Transverse colon (tissue), 4 donors: ENCODE measurements around the gene SYNE1.

Experiments used
- EP300 ChIP-seq: sonication (generic); formaldehyde crosslinking; IDR thresholded peaks from one replicate; pipeline ENCODE4 v1.6.1; 2017; ENCODE audit warnings: antibody characterized with exemption, low read depth
- POLR2A ChIP-seq: fragments of 450-650 bp; IDR thresholded peaks from one replicate; pipeline ENCODE4 v1.6.1; 2016; ENCODE audit warnings: antibody characterized with exemption, mild to moderate bottlenecking, moderate library complexity
- POLR2AphosphoS5 ChIP-seq, 3 donors: sonication (generic); formaldehyde crosslinking; IDR thresholded peaks; one replicate each; pipeline ENCODE4 v1.6.1; 2016; ENCODE audit warnings: antibody characterized with exemption in 3 of 3
- TF ChIP-seq, protein P1 (sequence below), 5 experiments: fragments of 200-600 bp in 3 of 5; fragments of 450-650 bp in 2 of 5; sonication (generic) in 3 of 5; IDR thresholded peaks; 1 replicate in 2 of 5; 2 replicates in 3 of 5; pipeline ENCODE4 v1.5.1; 2016 to 2017; ENCODE audit warnings: antibody characterized with exemption in 5 of 5, inconsistent platforms in 3 of 5, mild to moderate bottlenecking in 2 of 5, moderate library complexity in 1 of 5

DNA sequence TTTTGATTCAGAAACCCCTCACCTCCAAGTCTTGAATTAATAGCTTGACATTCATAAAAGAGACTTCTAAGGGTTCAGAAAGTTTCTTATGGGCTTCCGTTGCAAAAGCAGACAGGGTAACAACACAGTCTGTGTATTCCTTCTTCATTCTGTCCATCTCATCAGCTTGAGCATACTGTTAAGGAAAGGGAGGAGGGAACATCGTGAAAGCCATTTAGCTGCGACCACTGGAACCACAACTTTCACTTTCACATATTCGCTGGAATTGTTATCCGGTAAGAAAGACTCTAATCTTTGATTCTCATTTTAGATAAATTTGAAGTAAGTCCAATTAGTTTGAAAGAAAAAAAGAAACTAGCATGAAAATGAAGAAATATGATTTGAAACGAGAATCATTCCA lies 174.4 kb downstream of the SYNE1 start:
- TF ChIP-seq, protein P1, sequence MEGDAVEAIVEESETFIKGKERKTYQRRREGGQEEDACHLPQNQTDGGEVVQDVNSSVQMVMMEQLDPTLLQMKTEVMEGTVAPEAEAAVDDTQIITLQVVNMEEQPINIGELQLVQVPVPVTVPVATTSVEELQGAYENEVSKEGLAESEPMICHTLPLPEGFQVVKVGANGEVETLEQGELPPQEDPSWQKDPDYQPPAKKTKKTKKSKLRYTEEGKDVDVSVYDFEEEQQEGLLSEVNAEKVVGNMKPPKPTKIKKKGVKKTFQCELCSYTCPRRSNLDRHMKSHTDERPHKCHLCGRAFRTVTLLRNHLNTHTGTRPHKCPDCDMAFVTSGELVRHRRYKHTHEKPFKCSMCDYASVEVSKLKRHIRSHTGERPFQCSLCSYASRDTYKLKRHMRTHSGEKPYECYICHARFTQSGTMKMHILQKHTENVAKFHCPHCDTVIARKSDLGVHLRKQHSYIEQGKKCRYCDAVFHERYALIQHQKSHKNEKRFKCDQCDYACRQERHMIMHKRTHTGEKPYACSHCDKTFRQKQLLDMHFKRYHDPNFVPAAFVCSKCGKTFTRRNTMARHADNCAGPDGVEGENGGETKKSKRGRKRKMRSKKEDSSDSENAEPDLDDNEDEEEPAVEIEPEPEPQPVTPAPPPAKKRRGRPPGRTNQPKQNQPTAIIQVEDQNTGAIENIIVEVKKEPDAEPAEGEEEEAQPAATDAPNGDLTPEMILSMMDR (IDR thresholded peaks at IDR 0.05): no peak
- TF ChIP-seq EP300 (no peak), POLR2A (no peak), POLR2AphosphoS5 (IDR thresholded peaks at IDR 0.05) (no peak)
